M059J (cell line): Measurements from ENCODE around the gene DCP2. TPM values are rescaled to one million over a fixed set of nuclear protein-coding genes. Genes with fewer than 3 reads are reported as not detected.

Experiments
- DNase-seq: peaks from one replicate; pipeline ENCODE4 v3.0.0-alpha.2; 2012; ENCODE audit warnings: low read depth
- total RNA-seq: library from RNA; depleted of rRNA; stranded (reverse); fragments of >200 nt; shearing (Covaris generic); gene quantifications from 2 replicates; pipeline ENCODE4 v1.2.3, GENCODE V29; 2014

Gene DCP2
- total RNA-seq, 1 experiment from 2014 or later, result 27.8 TPM

- DNase-seq, result no peak
Observed at GRCh38 chr5:113044776-113045465, 68.3 kb downstream of the DCP2 start.

DNA sequence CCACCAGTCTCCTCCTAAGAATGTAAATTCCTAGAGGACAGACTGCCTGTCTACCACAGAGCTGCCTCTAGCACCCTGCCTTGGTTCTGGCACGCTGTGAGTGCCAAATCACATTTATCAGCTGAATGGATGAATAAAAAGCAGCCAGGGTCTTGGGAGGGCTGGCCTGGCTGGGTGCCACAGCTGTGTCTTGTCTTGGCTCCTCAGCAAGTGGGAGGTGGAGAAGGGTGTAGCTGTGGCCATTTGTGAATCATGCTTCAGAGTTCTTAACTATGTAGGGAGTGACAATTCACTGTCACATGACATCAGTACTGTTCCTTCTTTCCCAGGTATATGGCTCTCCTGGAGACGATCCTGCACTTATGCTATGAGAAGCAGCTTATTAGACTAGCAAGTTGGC is 70.6 kb downstream of the DCP2 start:
- DNase-seq, result peak; percentile 69

- no peak for DNase-seq
Observed at GRCh38 chr5:113047733-113048652, 71.4 kb downstream of the DCP2 start.

DNA sequence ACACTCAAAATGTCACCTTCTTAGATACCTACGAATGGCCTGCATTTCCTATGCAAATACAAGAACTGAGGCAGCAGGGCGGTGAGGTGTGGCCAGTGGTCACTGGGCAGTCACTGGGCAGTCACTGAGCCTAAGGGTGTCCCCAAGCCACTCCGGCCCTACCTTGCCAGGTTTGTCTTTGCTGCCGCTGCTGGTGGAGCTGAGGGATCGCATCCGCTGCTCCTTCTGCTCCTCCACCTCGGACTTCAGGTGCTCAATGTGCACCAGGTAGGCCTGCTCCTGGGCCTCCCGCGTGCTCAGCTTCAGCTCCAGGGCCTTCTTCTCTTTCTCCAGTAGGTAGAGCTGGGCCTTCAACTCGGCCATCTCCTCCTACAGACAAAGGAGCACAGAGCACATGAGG is 72.3 kb downstream of the DCP2 start:
- no peak for DNase-seq

DNA sequence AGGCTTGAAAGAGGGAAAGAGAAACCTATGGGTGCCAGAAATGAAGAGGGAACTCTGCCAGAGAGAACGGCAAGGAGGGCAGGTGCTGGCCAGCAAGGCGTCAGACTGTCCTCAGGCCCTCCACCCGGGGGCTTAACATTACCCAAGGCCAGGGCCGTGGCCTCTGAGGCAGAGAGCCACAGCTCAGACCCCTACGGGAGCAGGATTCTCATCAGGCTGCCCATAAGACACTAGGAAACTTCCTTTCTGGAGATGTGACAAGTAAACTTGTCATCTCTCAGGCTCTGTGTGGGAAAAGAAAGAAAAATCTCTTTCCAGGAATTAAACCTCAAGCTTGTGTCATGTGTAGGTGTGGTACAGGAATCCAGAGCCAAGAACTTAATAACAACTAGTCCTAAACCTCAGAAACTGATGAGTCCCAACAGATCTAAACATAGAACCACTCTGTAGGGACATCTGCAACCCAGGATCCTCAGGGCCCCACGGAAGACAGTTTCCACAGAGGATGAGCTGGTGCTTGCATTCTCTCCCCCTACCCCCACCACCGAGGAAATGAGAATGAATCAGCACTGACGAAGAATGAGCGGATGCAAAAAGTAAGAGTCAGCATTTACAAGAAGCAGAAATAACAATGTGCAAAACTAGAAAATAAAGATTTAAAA is 74.3 kb downstream of the DCP2 start:
- DNase-seq, result peak; percentile 82

DNA sequence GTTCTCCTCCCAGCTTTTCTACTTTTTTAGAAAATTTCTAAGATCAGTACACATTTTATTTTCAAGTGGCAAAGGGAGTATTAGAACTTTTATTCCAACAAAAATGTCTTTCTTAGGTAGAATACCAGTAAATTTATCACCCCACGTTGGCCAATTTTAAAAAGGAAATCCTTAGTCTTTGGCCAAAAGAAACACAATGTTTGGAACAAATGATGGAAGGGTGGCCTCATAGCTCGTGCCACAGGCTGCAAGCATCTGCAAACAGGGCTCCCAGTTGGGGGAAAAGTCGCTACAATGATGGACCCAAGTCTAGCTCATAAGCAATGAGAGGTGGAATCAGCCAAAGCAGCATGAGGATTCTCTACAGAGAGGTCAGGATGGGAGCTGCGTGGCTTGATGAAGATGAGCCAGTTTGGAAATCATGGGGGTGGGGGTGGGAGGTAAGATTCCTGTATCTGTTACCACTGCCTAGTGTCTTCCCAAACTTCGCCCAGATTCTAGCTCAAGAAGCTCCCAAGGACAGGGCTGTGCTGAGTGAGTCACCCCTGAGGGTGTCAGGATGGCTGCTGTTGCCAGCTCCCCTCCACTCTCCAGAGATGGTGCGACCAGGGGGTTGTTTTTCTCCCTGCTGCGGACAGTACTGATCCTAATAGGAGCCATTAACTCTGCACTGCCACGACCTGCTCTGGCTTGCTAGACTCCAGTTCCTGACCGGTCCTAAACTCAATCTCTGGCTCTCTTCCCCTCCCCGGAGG is 75.6 kb downstream of the DCP2 start:
- DNase-seq, result peak; percentile 29

GRCh38 chr5:113053511-113053995 is 77.0 kb downstream of the DCP2 start:
- peak; percentile 44 for DNase-seq

DNA sequence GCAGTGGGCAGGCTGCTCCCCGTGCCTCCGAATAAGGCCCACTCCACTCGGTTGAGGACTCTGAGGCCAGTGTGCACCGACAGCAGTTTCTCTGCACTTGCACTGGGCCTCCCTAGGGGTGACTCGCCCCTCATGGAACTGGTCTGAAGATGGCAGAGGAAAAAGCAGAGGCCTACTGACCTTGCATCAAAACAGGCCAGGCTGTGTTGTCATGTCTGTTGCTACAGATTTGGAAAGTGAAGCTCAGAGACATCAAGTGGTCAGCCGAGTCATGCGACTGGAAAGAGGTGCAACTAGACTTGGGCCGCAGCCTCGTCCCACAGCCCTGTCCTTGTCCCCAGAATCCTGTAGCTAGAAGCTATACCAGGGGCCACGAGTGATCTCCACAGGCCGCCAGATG is 78.3 kb downstream of the DCP2 start:
- DNase-seq, result no peak

- DNase-seq, result no peak
Observed at GRCh38 chr5:113056988-113057387, 80.4 kb downstream of the DCP2 start.

GRCh38 chr5:113057557-113057984 is 81.0 kb downstream of the DCP2 start:
- DNase-seq, result no peak

DNA sequence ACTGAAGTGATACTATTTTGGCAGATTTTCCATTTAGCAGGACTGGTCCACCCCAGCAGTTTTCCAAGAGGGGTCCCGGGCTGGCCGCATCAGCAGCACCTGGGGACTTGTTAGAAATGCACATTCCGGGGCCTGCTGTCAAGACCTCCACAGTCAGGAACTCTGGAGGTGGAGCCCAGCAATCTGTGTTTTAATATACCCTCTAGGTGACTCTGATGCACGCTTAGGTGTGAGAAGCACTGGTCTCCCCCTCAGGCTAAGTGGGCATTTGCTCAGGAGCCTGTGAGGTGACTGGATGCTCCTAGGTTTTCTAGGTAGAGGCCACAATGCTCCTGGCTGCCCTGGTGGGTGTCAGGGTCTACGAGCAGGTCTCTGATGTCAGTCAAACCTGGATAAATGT is 81.7 kb downstream of the DCP2 start:
- DNase-seq, result no peak

DNA sequence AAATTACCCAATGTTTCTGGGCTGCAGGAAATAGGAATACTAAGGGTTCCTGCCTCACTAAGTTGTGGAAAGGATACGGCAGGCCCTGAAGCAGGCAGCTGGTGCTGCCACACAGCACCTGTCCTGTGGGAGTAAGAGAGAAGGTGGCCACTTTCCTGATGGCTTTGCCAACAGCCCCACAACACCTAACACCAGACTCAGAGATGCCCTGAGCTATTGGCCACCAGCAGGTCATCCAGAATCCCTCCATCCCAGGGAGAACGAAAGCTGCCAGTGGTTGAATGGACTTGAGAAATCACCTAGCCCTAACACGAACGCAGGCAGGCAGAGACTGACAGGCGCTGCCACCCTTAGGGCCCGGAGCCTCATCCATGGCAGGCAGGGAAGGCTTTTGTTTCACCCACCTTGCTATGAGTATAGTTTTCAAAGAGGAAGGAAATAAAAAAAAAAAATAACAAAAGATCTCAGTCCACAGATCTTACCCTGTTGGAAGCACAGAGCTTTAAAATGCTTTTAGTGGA is 82.2 kb downstream of the DCP2 start:
- DNase-seq, result no peak

DNA sequence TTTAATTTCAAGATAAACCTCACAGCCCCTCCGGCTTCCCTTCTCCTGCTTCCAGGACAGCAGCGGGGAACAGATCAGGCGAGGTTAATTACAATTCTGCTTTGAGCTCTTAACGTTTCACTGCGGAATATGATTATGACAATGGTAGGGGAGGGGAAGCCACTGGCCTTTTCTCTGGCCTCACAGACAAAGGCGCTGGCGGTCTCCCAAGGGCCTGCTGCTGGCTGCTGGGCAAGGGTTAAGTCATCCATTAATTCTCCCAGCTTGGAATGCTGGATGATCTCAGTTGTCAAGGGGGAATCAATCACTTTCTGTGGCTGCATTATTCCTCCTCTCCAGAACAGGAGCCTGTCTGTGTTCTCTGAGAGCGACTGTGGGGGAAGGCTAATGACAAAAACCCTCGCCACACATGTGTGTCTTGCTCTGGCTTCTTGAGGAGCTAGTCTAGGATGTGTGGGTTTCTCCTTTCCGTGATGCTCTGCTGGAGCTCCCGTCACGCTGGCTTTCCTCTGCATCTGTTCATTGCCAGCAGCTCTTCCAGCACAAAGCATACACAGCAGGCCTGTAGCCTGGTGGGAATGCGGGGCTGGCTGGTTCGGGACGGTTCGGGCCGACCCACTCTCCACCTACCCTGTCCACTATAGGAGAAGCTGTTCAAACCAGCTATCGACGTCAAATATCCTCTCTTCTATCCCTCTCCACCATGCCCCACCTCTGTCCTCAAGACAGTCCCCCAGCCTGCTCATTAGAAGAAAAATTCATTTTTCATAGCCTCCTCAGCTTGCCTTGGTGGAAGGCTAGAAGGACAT is 82.8 kb downstream of the DCP2 start:
- DNase-seq, result peak; percentile 89

- DNase-seq, result no peak
Observed at GRCh38 chr5:113060408-113061025, 83.9 kb downstream of the DCP2 start.

- DNase-seq, result peak; percentile 80
Observed at GRCh38 chr5:113061846-113062780, 85.5 kb downstream of the DCP2 start.

- no peak for DNase-seq
Observed at GRCh38 chr5:113062869-113063508, 86.4 kb downstream of the DCP2 start.

GRCh38 chr5:113063927-113064326 is 87.3 kb downstream of the DCP2 start:
- no peak for DNase-seq

- no peak for DNase-seq
Observed at GRCh38 chr5:113064806-113065205, 88.2 kb downstream of the DCP2 start.
